WTC11 (cell line): ENCODE data around the gene SNAPC4.
"Not testable (repeated sequence)": the region's sequence is repeated elsewhere in the genome, so short reads cannot be mapped to it uniquely, and the experiment has no call there.

ENCODE experiments used
- CBFB ChIP-seq: sonication (generic); formaldehyde crosslinking; IDR thresholded peaks from 2 replicates; pipeline ENCODE4 v1.8.1; 2022; ENCODE audit warnings: mild to moderate bottlenecking, low read depth, missing genetic modification reagents
- ZMAT4 ChIP-seq: fragments of 250-450 bp; sonication (Bioruptor Pico); IDR thresholded peaks from 2 replicates; pipeline ENCODE4 v1.9.0; 2021; ENCODE audit warnings: mild to moderate bottlenecking
- TF ChIP-seq, protein P1 (sequence below): sonication (generic); formaldehyde crosslinking; IDR thresholded peaks from 2 replicates; pipeline ENCODE4 v1.8.1; 2022; ENCODE audit warnings: mild to moderate bottlenecking, missing genetic modification reagents, moderate library complexity, borderline replicate concordance
- TF ChIP-seq, protein P2 (sequence below): fragments of 200-600 bp; IDR thresholded peaks from 2 replicates; pipeline ENCODE4 v1.8.0; 2022; ENCODE audit warnings: antibody characterized with exemption

DNA sequence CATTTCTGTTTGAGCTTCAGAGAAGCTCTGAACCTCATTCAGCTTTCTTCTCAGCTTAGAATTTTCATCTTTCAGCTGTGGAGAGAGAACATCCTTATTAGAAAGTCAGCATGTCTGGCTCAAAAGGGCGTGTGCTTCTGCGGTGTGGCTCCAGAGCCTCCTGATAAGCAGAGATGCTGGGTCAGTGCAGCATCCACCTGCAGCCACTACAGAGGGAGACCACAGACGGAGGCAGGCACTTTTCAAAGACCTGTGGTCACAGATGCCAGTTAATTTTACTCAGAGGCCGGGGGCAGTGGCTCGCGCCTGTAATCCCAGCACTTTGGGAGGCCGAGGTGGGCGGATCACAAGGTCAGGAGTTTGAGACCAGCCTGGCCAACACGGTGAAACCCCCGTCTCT is 5.9 kb upstream of the SNAPC4 start:
- TF ChIP-seq, protein P1, sequence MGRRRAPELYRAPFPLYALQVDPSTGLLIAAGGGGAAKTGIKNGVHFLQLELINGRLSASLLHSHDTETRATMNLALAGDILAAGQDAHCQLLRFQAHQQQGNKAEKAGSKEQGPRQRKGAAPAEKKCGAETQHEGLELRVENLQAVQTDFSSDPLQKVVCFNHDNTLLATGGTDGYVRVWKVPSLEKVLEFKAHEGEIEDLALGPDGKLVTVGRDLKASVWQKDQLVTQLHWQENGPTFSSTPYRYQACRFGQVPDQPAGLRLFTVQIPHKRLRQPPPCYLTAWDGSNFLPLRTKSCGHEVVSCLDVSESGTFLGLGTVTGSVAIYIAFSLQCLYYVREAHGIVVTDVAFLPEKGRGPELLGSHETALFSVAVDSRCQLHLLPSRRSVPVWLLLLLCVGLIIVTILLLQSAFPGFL (CRISPR knock-in tag) = not testable (repeated sequence)
- not testable (repeated sequence) for TF ChIP-seq CBFB; ZMAT4 (CRISPR knock-in tag)
- TF ChIP-seq, protein P2, sequence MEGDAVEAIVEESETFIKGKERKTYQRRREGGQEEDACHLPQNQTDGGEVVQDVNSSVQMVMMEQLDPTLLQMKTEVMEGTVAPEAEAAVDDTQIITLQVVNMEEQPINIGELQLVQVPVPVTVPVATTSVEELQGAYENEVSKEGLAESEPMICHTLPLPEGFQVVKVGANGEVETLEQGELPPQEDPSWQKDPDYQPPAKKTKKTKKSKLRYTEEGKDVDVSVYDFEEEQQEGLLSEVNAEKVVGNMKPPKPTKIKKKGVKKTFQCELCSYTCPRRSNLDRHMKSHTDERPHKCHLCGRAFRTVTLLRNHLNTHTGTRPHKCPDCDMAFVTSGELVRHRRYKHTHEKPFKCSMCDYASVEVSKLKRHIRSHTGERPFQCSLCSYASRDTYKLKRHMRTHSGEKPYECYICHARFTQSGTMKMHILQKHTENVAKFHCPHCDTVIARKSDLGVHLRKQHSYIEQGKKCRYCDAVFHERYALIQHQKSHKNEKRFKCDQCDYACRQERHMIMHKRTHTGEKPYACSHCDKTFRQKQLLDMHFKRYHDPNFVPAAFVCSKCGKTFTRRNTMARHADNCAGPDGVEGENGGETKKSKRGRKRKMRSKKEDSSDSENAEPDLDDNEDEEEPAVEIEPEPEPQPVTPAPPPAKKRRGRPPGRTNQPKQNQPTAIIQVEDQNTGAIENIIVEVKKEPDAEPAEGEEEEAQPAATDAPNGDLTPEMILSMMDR = not testable (repeated sequence)
